H9 (cell line): ENCODE measurements around the gene NPIPB6. TPM values are rescaled to one million over a fixed set of nuclear protein-coding genes. Genes with fewer than 3 reads are reported as not detected.

Experiments
- DNase-seq: peaks from one replicate; pipeline ENCODE4 v3.0.0-alpha.2; 2017
- H2AFZ ChIP-seq: one replicate; pipeline ENCODE4 v1.6.1; 2013; ENCODE audit warnings: mild to moderate bottlenecking, low read length, control low read depth, moderate library complexity
- H2AK5ac ChIP-seq: 2 replicates; pipeline ENCODE4 v1.6.1; 2013; ENCODE audit warnings: low read length, control low read depth, mixed read lengths; ENCODE audit not compliant: insufficient read length
- H2BK120ac ChIP-seq: one replicate; pipeline ENCODE4 v1.6.1; 2013; ENCODE audit warnings: low read depth, mild to moderate bottlenecking, low read length, control low read depth, inconsistent platforms; ENCODE audit not compliant: poor library complexity, severe bottlenecking
- H2BK12ac ChIP-seq: 2 replicates; pipeline ENCODE4 v1.6.1; 2013; ENCODE audit warnings: low read length, control low read depth, mixed read lengths, low read depth; ENCODE audit not compliant: insufficient read length
- H2BK15ac ChIP-seq: 2 replicates; pipeline ENCODE4 v1.6.1; 2013; ENCODE audit warnings: low read depth, low read length, control low read depth
- H2BK20ac ChIP-seq: one replicate; pipeline ENCODE4 v1.6.1; 2013; ENCODE audit warnings: low read depth, mild to moderate bottlenecking, low read length, control low read depth, inconsistent platforms; ENCODE audit not compliant: poor library complexity, severe bottlenecking
- H2BK5ac ChIP-seq: 2 replicates; pipeline ENCODE4 v1.6.1; 2013; ENCODE audit warnings: low read length, control low read depth, mixed read lengths; ENCODE audit not compliant: insufficient read length
- H3K14ac ChIP-seq: 2 replicates; pipeline ENCODE4 v1.6.1; 2013; ENCODE audit warnings: low read length, control low read depth; ENCODE audit not compliant: insufficient read depth
- H3K18ac ChIP-seq: 2 replicates; pipeline ENCODE4 v1.6.1; 2013; ENCODE audit warnings: low read depth, mild to moderate bottlenecking, mixed read lengths, low read length, control low read depth; ENCODE audit not compliant: insufficient read length
- H3K23ac ChIP-seq: 2 replicates; pipeline ENCODE4 v1.6.1; 2013; ENCODE audit warnings: low read length, control low read depth, mixed read lengths, low read depth; ENCODE audit not compliant: insufficient read length
- H3K23me2 ChIP-seq: 2 replicates; pipeline ENCODE4 v1.6.1; 2013; ENCODE audit warnings: low read depth, mild to moderate bottlenecking, mixed read lengths, low read length, control low read depth; ENCODE audit not compliant: insufficient read length, poor library complexity, severe bottlenecking
- H3K27ac ChIP-seq: 2 replicates; pipeline ENCODE4 v1.5.1; 2013; ENCODE audit warnings: low read length, control low read depth, mixed read lengths, low read depth; ENCODE audit not compliant: insufficient read length
- H3K27me3 ChIP-seq: 2 replicates; pipeline ENCODE4 v1.6.1; 2013; ENCODE audit warnings: low read length, control low read depth, inconsistent platforms; ENCODE audit not compliant: insufficient read depth
- H3K4ac ChIP-seq: 2 replicates; pipeline ENCODE4 v1.6.1; 2013; ENCODE audit warnings: low read depth, mild to moderate bottlenecking, control low read depth, inconsistent platforms, low read length, moderate library complexity
- H3K4me1 ChIP-seq: 2 replicates; pipeline ENCODE4 v1.6.1; 2013; ENCODE audit warnings: low read length, control low read depth, inconsistent platforms; ENCODE audit not compliant: insufficient read depth
- H3K4me2 ChIP-seq: 2 replicates; pipeline ENCODE4 v1.6.1; 2013; ENCODE audit warnings: low read length, control low read depth, mixed read lengths; ENCODE audit not compliant: insufficient read length, insufficient read depth
- H3K56ac ChIP-seq: 2 replicates; pipeline ENCODE4 v1.6.1; 2013; ENCODE audit warnings: low read depth, mild to moderate bottlenecking, mixed read lengths, low read length, control low read depth; ENCODE audit not compliant: insufficient read length
- H3K79me1 ChIP-seq: 2 replicates; pipeline ENCODE4 v1.6.1; 2013; ENCODE audit warnings: low read depth, mild to moderate bottlenecking, moderate library complexity, low read length, control low read depth, inconsistent platforms; ENCODE audit not compliant: insufficient read depth, poor library complexity, severe bottlenecking
- H3K79me2 ChIP-seq: 2 replicates; pipeline ENCODE4 v1.6.1; 2013; ENCODE audit warnings: low read length, control low read depth, inconsistent platforms; ENCODE audit not compliant: insufficient read depth
- H3K9ac ChIP-seq: 2 replicates; pipeline ENCODE4 v1.6.1; 2013; ENCODE audit warnings: low read length, control low read depth, mixed read lengths; ENCODE audit not compliant: insufficient read length; ENCODE audit errors: extremely low read depth
- H3K9me3 ChIP-seq: one replicate; pipeline ENCODE4 v1.6.1; 2013; ENCODE audit warnings: low read depth, low read length, inconsistent platforms; ENCODE audit not compliant: control insufficient read depth
- H3T11ph ChIP-seq: one replicate; pipeline ENCODE4 v1.6.1; 2013; ENCODE audit warnings: mild to moderate bottlenecking, low read length, control low read depth, inconsistent platforms
- H4K20me1 ChIP-seq: one replicate; pipeline ENCODE4 v1.6.1; 2013; ENCODE audit not compliant: control insufficient read depth, insufficient read length, insufficient read depth
- H4K5ac ChIP-seq: 2 replicates; pipeline ENCODE4 v1.6.1; 2013; ENCODE audit warnings: low read depth, mild to moderate bottlenecking, mixed read lengths, low read length, control low read depth; ENCODE audit not compliant: insufficient read length
- H4K8ac ChIP-seq: replicated peaks from 2 replicates; pipeline ENCODE4 v1.6.1; 2013; ENCODE audit warnings: low read length, control low read depth, mixed read lengths, low read depth; ENCODE audit not compliant: insufficient read length
- H4K91ac ChIP-seq: 2 replicates; pipeline ENCODE4 v1.6.1; 2013; ENCODE audit warnings: low read depth, mild to moderate bottlenecking, moderate library complexity, mixed read lengths, low read length, control low read depth; ENCODE audit not compliant: insufficient read length
- H3K27ac Mint-ChIP-seq, 3 experiments: 2 replicates in 2 of 3; 3 replicates in 1 of 3; pipeline ENCODE4 v1.8.0; 2020 to 2021; ENCODE audit warnings: mixed read lengths in 3 of 3, mild to moderate bottlenecking in 1 of 3, moderate library complexity in 1 of 3
- H3K27me3 Mint-ChIP-seq: 2 replicates; pipeline ENCODE4 v1.8.0; 2021; ENCODE audit warnings: low read depth, mild to moderate bottlenecking, moderate library complexity, mixed read lengths
- H3K36me3 Mint-ChIP-seq, 3 experiments: 2 replicates in 2 of 3; 3 replicates in 1 of 3; pipeline ENCODE4 v1.8.0; 2020 to 2021; ENCODE audit warnings: low read depth in 3 of 3, mixed read lengths in 3 of 3; ENCODE audit not compliant: insufficient read depth in 1 of 3
- H3K4me1 Mint-ChIP-seq, 2 experiments: 2 replicates each; pipeline ENCODE4 v1.8.0; 2020; ENCODE audit warnings: mixed read lengths in 2 of 2
- H3K4me3 Mint-ChIP-seq, 2 experiments: 2 replicates in 1 of 2; 3 replicates in 1 of 2; pipeline ENCODE4 v1.8.0; 2020 to 2021; ENCODE audit warnings: mild to moderate bottlenecking in 2 of 2, mixed read lengths in 2 of 2, moderate library complexity in 1 of 2
- H3K9me3 Mint-ChIP-seq, 2 experiments: 2 replicates in 1 of 2; 3 replicates in 1 of 2; pipeline ENCODE4 v1.8.0; 2020; ENCODE audit warnings: mild to moderate bottlenecking in 2 of 2, mixed read lengths in 2 of 2, moderate library complexity in 1 of 2
- CTCF ChIP-seq: fragments of 200-600 bp; sonication (generic); conservative IDR thresholded peaks from 3 replicates; pipeline ENCODE4 v1.8.0; 2021; ENCODE audit warnings: antibody characterized with exemption, mild to moderate bottlenecking
- WGBS: extraction: QIAGEN DNeasy Blood & Tissue Kit; methylation state at CpG from one replicate; pipeline ENCODE4 v1.1.7; 2013; ENCODE audit warnings: missing lambda C conversion rate, low lambda C conversion rate, mixed read lengths; ENCODE audit not compliant: insufficient read length; ENCODE audit errors: extremely low coverage; 5-methylcytosine and 5-hydroxymethylcytosine counted together
- total RNA-seq: library from RNA; stranded (reverse); gene quantifications from 2 replicates; pipeline ENCODE4 v1.2.1, GENCODE V29; 2021

NPIPB6 gene
- total RNA-seq, 1 experiment from 2014 or later = 5.2 TPM

GRCh38 chr16:28297308-28297707 lies 66.0 kb downstream of the NPIPB6 start:
- no peaks in the 10 kb centered on the region for H3K27me3 ChIP-seq
- H3K4me2 ChIP-seq = no peak overlapping the region
- H3K23ac ChIP-seq = no peak overlapping the region
- no peak overlapping the region for H2BK12ac ChIP-seq
- H2BK120ac ChIP-seq = no peak overlapping the region
- no peak overlapping the region for H2BK5ac ChIP-seq
- no peak overlapping the region for H3K9ac ChIP-seq
- no peak overlapping the region for H3K14ac ChIP-seq
- Mint-ChIP-seq H3K36me3 (peaks cover 19 to 43% (median 37%) of the 10 kb centered on the region in 3 experiments), H3K4me3 (no peak overlapping the region; a peak in 1 of 5 replicates), H3K4me1 (peaks cover 38 to 45% of the 10 kb centered on the region in 2 experiments), H3K9me3 (no peaks in the 10 kb centered on the region), H3K27ac (peak overlapping the region in 1 of 3 experiments; percentile 69; a peak in 2 of 7 replicates), H3K27me3 (no peaks in the 10 kb centered on the region)
- WGBS = no CpG with 5 or more reads among the region's 2 CpGs
- H3K4ac ChIP-seq = no peak overlapping the region
- no peak overlapping the region for H3K18ac ChIP-seq
- no peak overlapping the region for H4K91ac ChIP-seq
- peaks cover 9% of the 10 kb centered on the region; the same call in 1 of the 2 replicates for H3K4me1 ChIP-seq
- no peak overlapping the region for H2BK20ac ChIP-seq
- no peak overlapping the region for H2AFZ ChIP-seq
- H2BK15ac ChIP-seq = no peak overlapping the region
- no peaks in the 10 kb centered on the region for H3K9me3 ChIP-seq
- H3K79me1 ChIP-seq = peaks cover 28% of the 10 kb centered on the region
- H4K8ac ChIP-seq = no peak overlapping the region
- H4K5ac ChIP-seq = no peak overlapping the region
- H3K23me2 ChIP-seq = peaks cover 10% of the 10 kb centered on the region
- TF ChIP-seq CTCF = no peak
- H3K56ac ChIP-seq = no peak overlapping the region
- H3K79me2 ChIP-seq = peaks cover 33% of the 10 kb centered on the region; the same call in 1 of the 2 replicates
- H3K27ac ChIP-seq = no peak overlapping the region
- peaks cover 4% of the 10 kb centered on the region for H4K20me1 ChIP-seq
- DNase-seq = no peak
- no peak overlapping the region for H2AK5ac ChIP-seq
- H3T11ph ChIP-seq = no peak overlapping the region
